ENCODE results near the gene STARD13. TPM values are rescaled to one million over a fixed set of nuclear protein-coding genes. Genes with fewer than 3 reads are reported as not detected.
A peak's percentile ranks its signal among the peaks of the same experiment; 100 is the strongest.

Gene STARD13
- total RNA-seq, 1 donor from 2014 or later: 23.6 TPM

DNA sequence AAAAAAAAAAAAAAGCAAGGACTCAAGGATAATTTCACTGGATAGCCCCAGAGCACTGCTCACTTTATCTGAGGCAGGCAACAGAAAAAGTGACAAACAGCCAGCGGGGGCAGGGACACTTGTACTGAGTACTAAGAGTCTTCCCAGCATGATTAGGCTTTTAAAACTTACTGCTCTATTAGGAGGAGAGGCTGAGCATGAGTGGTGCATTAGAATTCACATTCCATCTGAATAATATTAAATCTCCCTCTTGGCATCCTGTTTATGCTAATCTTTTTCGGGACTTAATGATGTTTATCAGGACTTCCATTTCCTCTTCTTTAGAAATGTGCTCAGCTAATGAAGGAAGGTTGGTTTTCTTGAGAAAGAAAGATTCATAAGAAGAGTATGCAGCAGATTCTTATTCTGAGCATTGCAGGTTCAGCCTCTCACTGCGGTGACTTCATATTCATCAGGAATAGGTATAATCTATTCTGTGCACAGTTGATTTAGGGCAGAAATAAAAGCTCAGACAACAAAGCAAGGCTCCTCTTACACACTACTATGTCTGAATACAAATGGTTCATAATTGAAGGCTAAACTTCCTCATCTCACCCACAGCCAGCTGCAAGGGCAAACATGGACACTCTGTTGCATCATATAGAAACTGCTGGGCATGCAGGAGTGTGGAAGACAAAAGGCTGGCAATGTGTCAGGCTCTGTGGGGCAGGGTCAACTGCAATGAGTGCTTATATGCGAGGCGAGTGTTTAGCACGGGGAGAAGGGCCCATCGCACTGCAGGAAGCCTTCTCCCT, 162.3 kb downstream of the STARD13 start:
- Mint-ChIP-seq H3K4me1 (peaks cover 32% of the 10 kb centered on the region), H3K27ac (ENCODE audit: unreplicated experiment) (peak overlapping the region; percentile 74), H3K36me3 (ENCODE audit: low read depth) (peaks cover 33% of the 10 kb centered on the region), H3K4me3 (no peak overlapping the region), H3K9me3 (no peaks in the 10 kb centered on the region), H3K27me3 (ENCODE audit: low read depth) (no peaks in the 10 kb centered on the region)
- DNase-seq (ENCODE audit: low read depth, low spot score): no peak
- TF ChIP-seq CTCF (conservative IDR thresholded peaks at IDR 0.05): no peak

DNA sequence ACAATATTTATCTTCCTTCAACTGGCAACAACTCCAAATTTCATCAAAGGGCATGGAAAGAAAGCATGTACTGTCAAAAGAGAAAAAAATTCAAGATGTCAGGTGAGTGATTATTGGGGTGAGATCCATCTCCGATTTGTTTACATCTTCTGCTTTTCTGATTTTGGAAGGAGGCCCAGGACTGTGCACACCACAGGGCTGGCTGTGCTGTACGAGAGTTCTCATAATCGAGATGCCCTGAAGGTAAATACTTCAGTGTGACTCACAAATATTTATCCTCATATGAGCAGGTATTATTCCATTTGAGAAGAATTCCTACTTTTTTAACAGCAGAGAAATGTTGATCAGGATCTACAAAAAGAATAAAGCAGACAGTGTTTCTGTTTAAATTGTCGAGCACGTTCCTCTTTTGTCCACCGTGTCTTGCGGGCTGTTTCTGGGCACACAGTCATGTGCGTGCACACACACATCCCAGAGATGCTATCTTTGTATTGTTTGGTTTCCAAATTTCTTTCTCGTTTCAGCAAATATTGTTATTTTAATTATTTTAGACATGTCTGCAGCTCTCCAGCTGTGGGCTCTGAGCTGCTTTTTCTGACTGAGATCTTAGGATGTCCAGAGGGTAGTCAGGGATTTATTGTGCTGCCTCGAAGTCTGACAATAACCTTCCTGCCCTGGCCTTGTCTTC, 165.6 kb downstream of the STARD13 start:
- H3K27ac Mint-ChIP-seq (ENCODE audit: unreplicated experiment): no peak overlapping the region
- H3K4me3 Mint-ChIP-seq: no peak overlapping the region

DNA sequence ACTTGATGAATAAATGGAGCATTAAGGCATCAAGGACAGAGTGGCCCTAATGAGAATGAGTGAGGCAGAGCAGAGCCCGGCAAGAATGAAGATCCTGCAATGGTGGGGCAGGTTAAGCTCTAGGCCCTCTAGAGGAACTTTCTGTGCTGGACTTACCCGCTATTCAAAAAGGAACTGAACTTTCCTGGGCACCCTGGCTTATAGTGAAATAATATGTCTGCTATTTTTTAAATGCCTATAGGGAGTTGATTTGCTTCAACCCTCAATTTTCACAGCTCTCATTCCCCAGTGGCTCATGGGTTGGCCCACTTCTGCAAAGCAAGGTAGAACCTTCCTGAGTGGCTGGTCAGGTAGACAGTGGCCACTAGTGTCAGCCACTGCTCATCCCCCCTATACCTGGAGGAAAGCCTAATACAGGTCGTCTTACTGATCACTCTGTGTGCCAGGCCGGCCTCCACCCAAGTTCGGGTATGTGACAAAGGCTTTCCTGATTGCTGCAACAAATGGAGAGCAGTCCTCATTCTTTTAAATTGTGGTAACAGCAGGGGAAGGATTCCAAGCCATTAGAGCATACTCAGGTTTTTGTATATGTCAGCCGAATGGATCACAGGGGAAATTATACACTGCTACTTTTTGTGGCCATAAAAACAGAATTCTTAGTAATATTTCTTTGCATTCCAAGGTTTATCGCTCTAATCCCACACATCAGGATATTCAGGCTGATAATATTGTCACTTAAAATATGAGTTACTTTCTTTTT, 166.4 kb downstream of the STARD13 start:
- Mint-ChIP-seq H3K27ac (ENCODE audit: unreplicated experiment) (no peak overlapping the region), H3K4me1 (peaks cover 20% of the 10 kb centered on the region), H3K9me3 (no peaks in the 10 kb centered on the region), H3K36me3 (ENCODE audit: low read depth) (peaks cover 27% of the 10 kb centered on the region), H3K4me3 (no peak overlapping the region), H3K27me3 (ENCODE audit: low read depth) (no peaks in the 10 kb centered on the region)
- no peak for TF ChIP-seq CTCF (conservative IDR thresholded peaks at IDR 0.05)
- no peak for DNase-seq (ENCODE audit: low read depth, low spot score)

More for the DNA sequence above, 165.6 kb downstream of the STARD13 start:
- peaks cover 26% of the 10 kb centered on the region for H3K36me3 Mint-ChIP-seq (ENCODE audit: low read depth)
- no peak for DNase-seq (ENCODE audit: low read depth, low spot score)
- H3K4me1 Mint-ChIP-seq: peaks cover 20% of the 10 kb centered on the region
- no peaks in the 10 kb centered on the region for H3K9me3 Mint-ChIP-seq
- no peaks in the 10 kb centered on the region for H3K27me3 Mint-ChIP-seq (ENCODE audit: low read depth)
- no peak for TF ChIP-seq CTCF (conservative IDR thresholded peaks at IDR 0.05)

DNA sequence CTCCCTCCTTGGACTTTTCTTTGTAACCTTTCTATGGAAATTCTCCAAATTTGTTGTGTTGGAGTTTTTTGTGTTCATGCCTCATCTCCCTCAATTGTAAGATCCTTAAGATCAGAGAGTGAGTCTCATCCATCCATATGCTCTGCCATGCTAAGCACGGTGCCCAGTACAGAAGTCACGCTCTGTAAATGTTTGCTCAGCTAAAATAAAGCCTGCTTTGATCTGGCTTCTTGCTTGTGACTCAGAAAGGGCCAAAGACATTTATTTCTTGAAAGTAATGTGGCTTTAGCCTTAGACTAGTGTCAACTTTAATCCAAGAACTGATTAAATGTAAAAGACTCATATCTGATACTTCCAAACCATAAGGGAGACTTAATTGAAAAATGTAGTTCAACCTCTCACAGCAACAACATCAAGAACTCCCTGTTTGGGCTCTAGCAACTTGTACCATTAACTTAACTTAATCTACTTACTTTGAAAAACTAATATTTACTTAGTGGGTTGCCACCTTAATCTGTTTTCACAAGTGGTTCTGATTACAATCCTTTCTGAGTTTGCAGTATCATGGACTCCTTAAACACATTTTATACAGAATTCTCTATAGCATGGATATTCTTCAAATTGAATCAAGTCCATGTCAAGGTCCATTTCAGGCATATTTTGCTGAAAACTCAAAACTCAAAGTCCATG, 169.1 kb downstream of the STARD13 start:
- peaks cover 5% of the 10 kb centered on the region for H3K4me1 Mint-ChIP-seq
- DNase-seq (ENCODE audit: low read depth, low spot score): no peak
- H3K9me3 Mint-ChIP-seq: no peaks in the 10 kb centered on the region
- no peak for TF ChIP-seq CTCF (conservative IDR thresholded peaks at IDR 0.05)
- peaks cover 25% of the 10 kb centered on the region for H3K36me3 Mint-ChIP-seq (ENCODE audit: low read depth)
- H3K4me3 Mint-ChIP-seq: no peak overlapping the region
- H3K27ac Mint-ChIP-seq (ENCODE audit: unreplicated experiment): no peak overlapping the region
- no peaks in the 10 kb centered on the region for H3K27me3 Mint-ChIP-seq (ENCODE audit: low read depth)

- H3K9me3 Mint-ChIP-seq: no peaks in the 10 kb centered on the region
- no peak overlapping the region for H3K4me3 Mint-ChIP-seq
- H3K27ac Mint-ChIP-seq (ENCODE audit: unreplicated experiment): no peak overlapping the region
- H3K36me3 Mint-ChIP-seq (ENCODE audit: low read depth): peaks cover 32% of the 10 kb centered on the region
- no peak for TF ChIP-seq CTCF (conservative IDR thresholded peaks at IDR 0.05)
- DNase-seq (ENCODE audit: low read depth, low spot score): no peak
- H3K27me3 Mint-ChIP-seq (ENCODE audit: low read depth): no peaks in the 10 kb centered on the region
- H3K4me1 Mint-ChIP-seq: peaks cover 5% of the 10 kb centered on the region
These were observed 170.3 kb downstream of the STARD13 start for GRCh38 chr13:33115274-33115673.
